ENCODE results near the gene SGK1. TPM values are rescaled to one million over a fixed set of nuclear protein-coding genes. Genes with fewer than 3 reads are reported as not detected.

SGK1 gene
- total RNA-seq, 6 donors from 2014 or later = 118 to 426 (median 199) TPM

DNA sequence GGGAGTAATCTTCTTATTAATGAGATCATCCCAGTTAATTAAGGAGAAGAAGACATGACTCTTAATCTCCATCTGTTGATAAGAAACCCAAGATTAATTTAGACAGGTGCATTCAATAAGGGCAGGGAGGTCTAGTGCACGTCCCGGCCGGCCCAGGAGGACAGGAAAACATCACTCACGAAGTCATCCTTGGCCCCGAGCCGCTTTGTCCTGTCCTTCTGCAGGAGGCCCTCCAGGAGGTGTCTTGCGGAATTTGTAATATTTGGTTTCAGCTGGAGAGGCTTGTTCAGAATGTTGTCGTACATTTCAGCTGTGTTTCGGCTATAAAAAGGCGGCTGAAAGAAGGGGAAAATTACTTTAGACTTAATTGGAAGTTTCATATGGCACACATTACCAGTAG is 147.1 kb downstream of the SGK1 start:
- ATAC-seq (ENCODE audit: low FRiP score in 2 of 2) (no peak), DNase-seq (no peak)
- peaks cover 4 to 27% (median 9%) of the 10 kb centered on the region in 4 donors for H3K4me1 ChIP-seq
- H3K9me3 ChIP-seq = no peaks in the 10 kb centered on the region
- TF ChIP-seq POLR2A (IDR thresholded peaks at IDR 0.05) = peak in 1 of 4 donors; percentile 29
- no peak for TF ChIP-seq EP300 (IDR thresholded peaks at IDR 0.05)
- TF ChIP-seq, protein P1, sequence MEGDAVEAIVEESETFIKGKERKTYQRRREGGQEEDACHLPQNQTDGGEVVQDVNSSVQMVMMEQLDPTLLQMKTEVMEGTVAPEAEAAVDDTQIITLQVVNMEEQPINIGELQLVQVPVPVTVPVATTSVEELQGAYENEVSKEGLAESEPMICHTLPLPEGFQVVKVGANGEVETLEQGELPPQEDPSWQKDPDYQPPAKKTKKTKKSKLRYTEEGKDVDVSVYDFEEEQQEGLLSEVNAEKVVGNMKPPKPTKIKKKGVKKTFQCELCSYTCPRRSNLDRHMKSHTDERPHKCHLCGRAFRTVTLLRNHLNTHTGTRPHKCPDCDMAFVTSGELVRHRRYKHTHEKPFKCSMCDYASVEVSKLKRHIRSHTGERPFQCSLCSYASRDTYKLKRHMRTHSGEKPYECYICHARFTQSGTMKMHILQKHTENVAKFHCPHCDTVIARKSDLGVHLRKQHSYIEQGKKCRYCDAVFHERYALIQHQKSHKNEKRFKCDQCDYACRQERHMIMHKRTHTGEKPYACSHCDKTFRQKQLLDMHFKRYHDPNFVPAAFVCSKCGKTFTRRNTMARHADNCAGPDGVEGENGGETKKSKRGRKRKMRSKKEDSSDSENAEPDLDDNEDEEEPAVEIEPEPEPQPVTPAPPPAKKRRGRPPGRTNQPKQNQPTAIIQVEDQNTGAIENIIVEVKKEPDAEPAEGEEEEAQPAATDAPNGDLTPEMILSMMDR (IDR thresholded peaks at IDR 0.05) = no peak
- H3K4me3 ChIP-seq = peak overlapping the region; percentile 28 to 81 (median 74)
- H3K27ac ChIP-seq = peak overlapping the region; percentile 97 to 100 (median 99)
- peaks cover 32 to 63% (median 50%) of the 10 kb centered on the region in 4 donors for H3K36me3 ChIP-seq
- H3K27me3 ChIP-seq = no peaks in the 10 kb centered on the region
- WGBS, 2 donors = 54 to 64% methylated on average over 10 of the region's 10 CpGs

DNA sequence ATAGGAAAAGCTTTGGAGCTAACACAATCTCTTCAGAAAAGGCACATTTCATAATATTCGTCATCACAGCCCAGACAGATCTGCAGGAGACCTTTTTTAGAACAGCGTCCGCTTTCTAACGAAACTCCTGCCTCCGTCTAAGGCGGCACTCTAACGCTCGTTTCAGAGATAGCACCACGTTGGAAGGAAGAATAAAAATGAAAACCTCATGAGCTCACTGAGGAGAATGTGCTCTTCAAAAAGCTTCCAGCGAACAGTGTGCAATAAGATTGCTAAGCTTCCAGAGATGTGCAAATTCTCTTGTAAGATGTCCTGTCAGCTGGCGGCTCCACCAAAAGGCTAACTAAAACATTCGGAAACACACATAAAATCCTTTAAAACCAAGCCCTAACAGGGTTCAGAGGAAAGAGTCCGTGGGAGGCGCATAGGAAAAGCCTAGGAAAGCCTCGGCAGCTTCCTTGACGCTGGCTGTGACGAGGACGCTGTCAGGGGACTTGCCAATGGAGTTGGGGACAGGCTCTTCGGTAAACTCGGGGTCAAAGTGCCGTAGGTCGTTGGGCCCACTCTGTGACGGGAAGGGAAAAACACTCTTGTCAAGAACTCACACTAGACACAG is 147.9 kb downstream of the SGK1 start:
- Histone ChIP-seq H3K4me1 (peaks cover 4 to 27% (median 7%) of the 10 kb centered on the region in 4 donors), H3K27me3 (no peaks in the 10 kb centered on the region), H3K27ac (peak overlapping the region; percentile 45 to 100 (median 99)), H3K9me3 (no peaks in the 10 kb centered on the region), H3K4me3 (peak overlapping the region; percentile 0 to 81 (median 74)), H3K36me3 (peaks cover 32 to 63% (median 50%) of the 10 kb centered on the region in 4 donors)
- 70 to 73% methylated on average over 23 of the region's 23 CpGs for WGBS, 2 donors
- ATAC-seq (ENCODE audit: low FRiP score in 2 of 2) (no peak), DNase-seq (no peak)
- TF ChIP-seq POLR2A (IDR thresholded peaks at IDR 0.05) (no peak), POLR2AphosphoS5 (IDR thresholded peaks at IDR 0.05) (no peak)

DNA sequence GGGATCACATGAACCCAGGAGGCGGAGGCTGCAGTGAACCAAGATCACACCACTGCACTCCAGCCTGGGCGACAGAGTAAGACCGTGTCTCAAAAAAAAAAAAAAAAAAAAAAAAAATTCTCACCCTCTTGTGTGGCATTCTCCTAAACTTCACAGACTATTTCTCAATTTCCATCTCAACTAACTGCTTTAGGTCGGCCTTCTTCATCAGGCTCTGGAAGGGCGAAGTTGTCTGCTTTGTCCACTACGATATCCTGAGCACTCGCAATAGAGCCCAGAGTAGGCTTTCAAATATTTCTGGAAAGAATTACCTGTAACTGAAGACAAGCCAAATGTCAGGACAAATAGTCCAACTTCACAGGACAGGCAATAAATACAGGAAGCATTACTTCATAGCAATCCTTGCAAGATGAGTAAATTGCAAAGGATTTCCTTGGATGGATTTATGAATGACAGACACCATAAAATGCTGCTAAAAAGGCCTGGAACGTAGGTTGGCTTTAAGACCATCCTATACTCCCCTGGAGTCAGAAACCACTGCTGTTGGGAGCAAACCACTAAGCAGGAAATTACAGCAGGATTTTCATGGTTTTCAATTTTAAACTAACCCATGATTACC is 149.2 kb downstream of the SGK1 start:
- H3K4me3 ChIP-seq = peak overlapping the region in 3 of 4 donors; percentile 72 to 81 (median 77)
- H3K9me3 ChIP-seq = no peaks in the 10 kb centered on the region
- TF ChIP-seq POLR2A (IDR thresholded peaks at IDR 0.05) (no peak), POLR2AphosphoS5 (IDR thresholded peaks at IDR 0.05) (no peak), EP300 (IDR thresholded peaks at IDR 0.05) (no peak)
- TF ChIP-seq, protein P1 (IDR thresholded peaks at IDR 0.05) = no peak
- WGBS, 2 donors = 79 to 81% methylated on average over 8 of the region's 8 CpGs
- H3K27ac ChIP-seq = peak overlapping the region; percentile 22 to 100 (median 78)
- ATAC-seq (ENCODE audit: low FRiP score in 2 of 2) (no peak), DNase-seq (no peak)
- H3K36me3 ChIP-seq = peaks cover 32 to 62% (median 49%) of the 10 kb centered on the region in 4 donors
- H3K4me1 ChIP-seq = peaks cover 4 to 26% (median 7%) of the 10 kb centered on the region in 4 donors
- H3K27me3 ChIP-seq = no peaks in the 10 kb centered on the region

DNA sequence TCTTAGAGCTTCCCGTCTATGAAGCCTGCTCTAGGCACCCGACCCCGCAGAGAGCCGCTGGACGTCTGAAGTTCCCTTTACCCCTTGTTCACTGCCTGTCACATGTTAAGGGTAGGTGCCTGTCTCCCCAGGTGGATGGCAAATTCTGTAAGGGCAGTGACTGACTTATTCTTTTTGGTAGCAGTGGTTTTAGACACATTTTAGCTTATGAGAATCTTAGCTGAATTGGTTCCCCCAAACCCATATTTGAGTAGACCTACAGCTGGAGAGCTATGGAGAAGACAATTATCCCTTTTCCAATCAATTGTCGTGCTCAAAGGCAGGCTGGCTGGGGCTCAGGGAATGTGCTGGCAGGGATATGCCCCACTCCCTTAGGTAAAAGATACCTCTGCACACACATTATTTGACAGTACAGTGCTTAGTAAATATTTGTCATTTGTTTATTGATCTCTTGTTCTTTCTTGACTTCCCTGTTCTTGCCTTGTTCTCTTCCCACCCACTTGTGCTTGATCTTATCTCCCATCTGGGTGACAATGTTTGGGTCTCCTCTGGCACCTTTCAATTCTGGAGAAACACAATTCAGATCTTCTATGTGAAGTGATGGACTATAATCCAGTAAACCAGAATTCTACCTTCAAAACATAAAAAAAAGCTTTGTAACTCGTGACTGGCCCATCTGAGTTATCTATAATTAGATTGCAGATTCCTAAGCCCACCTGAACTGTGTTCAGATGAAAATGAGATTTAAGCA is 151.2 kb downstream of the SGK1 start:
- peaks cover 21 to 42% (median 33%) of the 10 kb centered on the region in 4 donors for H3K36me3 ChIP-seq
- peak overlapping the region in 2 of 4 donors; percentile 27 to 40 for H3K27ac ChIP-seq
- ATAC-seq (ENCODE audit: low FRiP score in 2 of 2) = peak in 1 of 2 donors; percentile 28
- DNase-seq = no peak
- no peak overlapping the region for H3K4me3 ChIP-seq
- WGBS, 2 donors = 70 to 81% methylated on average over 7 of the region's 7 CpGs
- no peaks in the 10 kb centered on the region for H3K9me3 ChIP-seq
- peaks cover 0 to 9% (median 3%) of the 10 kb centered on the region in 4 donors for H3K4me1 ChIP-seq
- H3K27me3 ChIP-seq = no peaks in the 10 kb centered on the region
- no peak for TF ChIP-seq EP300 (IDR thresholded peaks at IDR 0.05)
- TF ChIP-seq POLR2AphosphoS5 (IDR thresholded peaks at IDR 0.05) = no peak

DNA sequence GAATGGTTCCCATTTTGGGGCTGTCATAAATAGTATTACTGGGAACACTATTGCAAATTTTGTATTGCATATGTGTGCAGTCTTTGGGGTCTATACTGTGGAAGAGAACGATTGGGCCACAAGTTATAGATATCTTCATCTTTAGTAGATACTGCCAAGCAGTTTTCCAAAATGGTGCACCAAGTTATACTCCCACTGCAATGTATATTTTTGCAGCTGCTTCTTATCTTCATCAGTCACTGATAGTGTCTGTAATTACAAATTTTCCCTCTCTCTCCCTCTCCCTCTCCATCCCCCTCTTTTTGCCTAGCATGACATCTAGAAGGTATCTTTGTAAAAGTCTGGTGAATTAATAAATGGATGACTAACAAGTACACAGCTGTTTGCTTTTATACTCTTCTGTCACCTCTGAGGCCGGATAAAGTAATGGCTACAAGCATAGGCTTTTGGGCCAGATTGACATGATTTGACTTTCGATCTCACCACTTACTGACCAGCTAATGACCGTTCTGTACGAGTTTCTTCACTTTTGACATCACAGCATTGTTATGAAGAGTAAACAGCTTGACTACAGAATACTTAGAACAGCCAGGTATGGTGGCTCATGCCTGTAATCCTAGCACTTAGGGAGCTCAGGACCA is 152.2 kb downstream of the SGK1 start:
- TF ChIP-seq EP300 (IDR thresholded peaks at IDR 0.05) (no peak), POLR2A (IDR thresholded peaks at IDR 0.05) (no peak), POLR2AphosphoS5 (IDR thresholded peaks at IDR 0.05) (no peak)
- TF ChIP-seq, protein P1 (IDR thresholded peaks at IDR 0.05) = no peak
- Histone ChIP-seq H3K4me1 (peaks cover 0 to 3% (median under 1%) of the 10 kb centered on the region in 4 donors), H3K27me3 (no peaks in the 10 kb centered on the region), H3K36me3 (peaks cover 11 to 31% (median 23%) of the 10 kb centered on the region in 4 donors), H3K9me3 (no peaks in the 10 kb centered on the region), H3K4me3 (no peak overlapping the region), H3K27ac (no peak overlapping the region)
- ATAC-seq (ENCODE audit: low FRiP score in 2 of 2) = no peak
- no peak for DNase-seq
- 82% methylated on average over 5 of the region's 5 CpGs for WGBS, 2 donors
